Stimulated activated CD8-positive, alpha-beta memory T cell treated with anti-CD3 and anti-CD28 coated beads, Interleukin-15, amount 100 ng/mL, for 48 hours (primary cell): ENCODE data around the gene PLEKHA7.
A peak's percentile ranks its signal among the peaks of the same experiment; 100 is the strongest.

Experiments used
- DNase-seq, 2 donors: peaks; one replicate each; pipeline ENCODE4 v3.0.0-alpha.2; 2020; ENCODE audit warnings: low read depth in 2 of 2

Gene PLEKHA7

DNA sequence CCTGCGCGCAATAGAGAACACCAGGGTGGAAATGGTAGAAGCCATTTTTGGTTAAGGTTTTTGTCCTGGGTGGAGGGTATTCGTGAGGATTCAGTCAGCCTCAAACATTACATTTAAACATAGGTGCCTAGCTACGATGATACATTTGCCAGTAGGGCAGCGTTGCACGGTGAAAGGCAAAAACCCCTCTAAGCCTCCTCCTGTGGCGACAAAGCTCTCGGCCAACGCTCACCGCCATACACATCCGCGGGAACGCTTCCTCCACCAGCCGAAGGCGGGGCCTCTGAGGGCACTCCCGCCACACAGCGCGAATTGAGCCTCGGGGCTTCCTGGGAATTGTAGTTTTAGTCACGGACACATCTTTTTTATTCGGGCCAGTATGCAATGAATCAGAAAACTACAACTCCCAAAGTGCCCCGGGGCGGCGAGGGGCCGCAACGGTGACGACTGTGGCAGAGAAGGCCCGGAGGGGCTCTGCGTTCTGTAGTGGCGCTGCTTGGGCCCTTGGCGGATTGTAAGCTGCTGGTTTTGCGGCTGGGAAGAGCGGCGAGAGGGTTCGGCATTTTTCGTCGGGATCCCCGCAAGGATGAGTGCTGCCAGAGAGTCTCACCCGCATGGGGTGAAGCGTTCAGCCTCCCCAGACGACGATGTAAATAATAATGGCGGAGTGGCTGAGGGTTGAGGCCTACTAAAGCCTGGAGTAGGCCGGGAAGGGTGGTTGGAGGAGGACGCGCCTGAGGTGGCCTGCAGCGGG is 275.8 kb downstream of the PLEKHA7 start, which contains the start of gene C11orf58:
C11orf58 (plus strand) TSS at position 455 of the 754 bp plus-strand sequence; CDS start at position 587, 132 bp downstream.
- peak; percentile 89 to 90 for DNase-seq

- DNase-seq, result no peak
Observed at GRCh38 chr11:16737818-16738192, 276.4 kb downstream of the PLEKHA7 start.
